ENCODE data around the gene DDX1. TPM values are rescaled to one million over a fixed set of nuclear protein-coding genes. Genes with fewer than 3 reads are reported as not detected.

Gene DDX1
- polyA plus RNA-seq, 1 experiment = 49.6 TPM

- no peak for TF ChIP-seq CTCF (IDR thresholded peaks at IDR 0.05; ENCODE audit: insufficient read depth, low read depth, low read length)
- no peak for DNase-seq (ENCODE audit: low read depth)
- POLR2A ChIA-PET = no interaction called here
- CTCF ChIA-PET = interaction anchor here (0.6 to 1.7 kb wide), 4 partner anchors 10 to 29 kb away, joined by 3 to 6 read pairs (median 4); no protein-coding TSS in a partner anchor
- Histone ChIP-seq H3K36me3 (ENCODE audit: control insufficient read depth, insufficient read depth, low read length) (peaks cover 1% of the 10 kb centered on the region; the same call in 1 of the 2 replicates), H3K27me3 (ENCODE audit: control insufficient read depth, insufficient read depth, low read length) (no peaks in the 10 kb centered on the region), H3K4me3 (ENCODE audit: low read depth, low read length) (peak overlapping the region; percentile 82)
These were observed 31.3 kb upstream of the DDX1 start for GRCh38 chr2:15560140-15560987.

GRCh38 chr2:15560988-15561573 lies 30.6 kb upstream of the DDX1 start, which contains the start of gene NBAS:
NBAS (minus strand) TSS chr2:15561334; CDS start chr2:15561304, 30 bp downstream.
- Histone ChIP-seq H3K4me3 (ENCODE audit: low read depth, low read length) (peak within 1 kb of the TSS; percentile 82), H3K36me3 (ENCODE audit: control insufficient read depth, insufficient read depth, low read length) (no peaks in the 10 kb centered on the region), H3K27me3 (ENCODE audit: control insufficient read depth, insufficient read depth, low read length) (no peaks in the 10 kb centered on the region)
- ChIA-PET CTCF (interaction anchor here (0.6 to 1.7 kb wide), 6 partner anchors 9 to 28 kb away, joined by 3 to 6 read pairs (median 3); no protein-coding TSS in a partner anchor), POLR2A (interaction anchor here (0.7 kb wide), 1 partner anchor 16 kb away, joined by 24 read pairs; no protein-coding TSS in a partner anchor)
- peak; percentile 41 for DNase-seq (ENCODE audit: low read depth)
- TF ChIP-seq CTCF (IDR thresholded peaks at IDR 0.05; ENCODE audit: insufficient read depth, low read depth, low read length) = no peak

GRCh38 chr2:15561574-15562344 lies 29.9 kb upstream of the DDX1 start:
- Histone ChIP-seq H3K27me3 (ENCODE audit: control insufficient read depth, insufficient read depth, low read length) (no peaks in the 10 kb centered on the region), H3K36me3 (ENCODE audit: control insufficient read depth, insufficient read depth, low read length) (no peaks in the 10 kb centered on the region), H3K4me3 (ENCODE audit: low read depth, low read length) (peak overlapping the region; percentile 82)
- DNase-seq (ENCODE audit: low read depth) = no peak
- POLR2A ChIA-PET = interaction anchor here (0.7 kb wide), 1 partner anchor 16 kb away, joined by 24 read pairs; no protein-coding TSS in a partner anchor
- CTCF ChIA-PET = interaction anchor here (0.9 to 1.7 kb wide), 5 partner anchors 13 to 27 kb away, joined by 3 to 6 read pairs (median 3); no protein-coding TSS in a partner anchor
- no peak for TF ChIP-seq CTCF (IDR thresholded peaks at IDR 0.05; ENCODE audit: insufficient read depth, low read depth, low read length)

GRCh38 chr2:15562354-15563031 lies 29.2 kb upstream of the DDX1 start:
- Histone ChIP-seq H3K27me3 (ENCODE audit: control insufficient read depth, insufficient read depth, low read length) (no peaks in the 10 kb centered on the region), H3K36me3 (ENCODE audit: control insufficient read depth, insufficient read depth, low read length) (no peaks in the 10 kb centered on the region), H3K4me3 (ENCODE audit: low read depth, low read length) (no peak overlapping the region)
- no peak for TF ChIP-seq CTCF (IDR thresholded peaks at IDR 0.05; ENCODE audit: insufficient read depth, low read depth, low read length)
- CTCF ChIA-PET = interaction anchor here (1.3 to 1.7 kb wide), 3 partner anchors 13 to 27 kb away, joined by 3 to 6 read pairs (median 5); no protein-coding TSS in a partner anchor
- POLR2A ChIA-PET = no interaction called here
- no peak for DNase-seq (ENCODE audit: low read depth)
